Brain pericyte (primary cell): ENCODE measurements around the gene CYGB.

Source experiments
- DNase-seq: peaks from one replicate; pipeline ENCODE4 v3.0.0-alpha.2; 2012; ENCODE audit warnings: low read depth, low spot score

Gene CYGB

GRCh38 chr17:76550712-76551615 lies 13.5 kb upstream of the CYGB start:
- no peak for DNase-seq

GRCh38 chr17:76549539-76549938 lies 12.0 kb upstream of the CYGB start:
- no peak for DNase-seq

- no peak for DNase-seq
Observed at GRCh38 chr17:76549215-76549518, 11.7 kb upstream of the CYGB start.

- DNase-seq, result no peak
Observed at GRCh38 chr17:76548378-76549214, 11.1 kb upstream of the CYGB start.

GRCh38 chr17:76547642-76548202 lies 10.2 kb upstream of the CYGB start:
- no peak for DNase-seq

GRCh38 chr17:76547183-76547641 lies 9.7 kb upstream of the CYGB start:
- no peak for DNase-seq

GRCh38 chr17:76546556-76547182 lies 9.2 kb upstream of the CYGB start:
- no peak for DNase-seq

GRCh38 chr17:76545918-76546555 lies 8.5 kb upstream of the CYGB start:
- no peak for DNase-seq

- no peak for DNase-seq
Observed at GRCh38 chr17:76544546-76545365, 7.2 kb upstream of the CYGB start.

GRCh38 chr17:76543826-76544545 lies 6.5 kb upstream of the CYGB start:
- DNase-seq, result no peak

GRCh38 chr17:76543482-76543825 lies 5.9 kb upstream of the CYGB start:
- DNase-seq, result no peak

- DNase-seq, result no peak
Observed at GRCh38 chr17:76542984-76543383, 5.5 kb upstream of the CYGB start.

- no peak for DNase-seq
Observed at GRCh38 chr17:76542566-76542971, 5.1 kb upstream of the CYGB start.

GRCh38 chr17:76541739-76542454 lies 4.4 kb upstream of the CYGB start:
- DNase-seq, result no peak

- DNase-seq, result peak; percentile 83
Observed at GRCh38 chr17:76540381-76541300, 3.1 kb upstream of the CYGB start.

- DNase-seq, result no peak
Observed at GRCh38 chr17:76539631-76540271, 2.2 kb upstream of the CYGB start, which contains the start of gene PRCD. TSS of gene PRCD (plus strand) at chr17:76540044. CDS start at chr17:76540142, 98 bp downstream.

- no peak for DNase-seq
Observed at GRCh38 chr17:76538941-76539570, 1.5 kb upstream of the CYGB start.
